Chondrocyte (in vitro differentiated cells): ENCODE measurements around the gene PEPD. TPM values are rescaled to one million over a fixed set of nuclear protein-coding genes. Genes with fewer than 3 reads are reported as not detected.

Source experiments
- DNase-seq: peaks from one replicate; pipeline ENCODE4 v3.0.0; 2021; ENCODE audit warnings: mixed read lengths, low spot score
- H3K27ac Mint-ChIP-seq: one replicate; pipeline ENCODE4 v1.8.0; 2021; ENCODE audit warnings: mild to moderate bottlenecking, moderate library complexity, mixed read lengths; ENCODE audit not compliant: unreplicated experiment
- H3K27me3 Mint-ChIP-seq: 2 replicates; pipeline ENCODE4 v1.8.0; 2021; ENCODE audit warnings: low read depth, mixed read lengths
- H3K36me3 Mint-ChIP-seq: 2 replicates; pipeline ENCODE4 v1.8.0; 2021; ENCODE audit warnings: low read depth, mixed read lengths
- H3K4me1 Mint-ChIP-seq: 2 replicates; pipeline ENCODE4 v1.8.0; 2021; ENCODE audit warnings: low read depth, mild to moderate bottlenecking, mixed read lengths
- H3K4me3 Mint-ChIP-seq: one replicate; pipeline ENCODE4 v1.8.0; 2021; ENCODE audit warnings: mild to moderate bottlenecking, moderate library complexity, mixed read lengths; ENCODE audit not compliant: unreplicated experiment
- H3K9me3 Mint-ChIP-seq: 2 replicates; pipeline ENCODE4 v1.8.0; 2021; ENCODE audit warnings: low read depth, mixed read lengths
- total RNA-seq: library from RNA; stranded (reverse); gene quantifications from 3 replicates; pipeline ENCODE4 v1.2.1, GENCODE V29; 2021
- TF ChIP-seq, protein P1 (sequence below): fragments of 200-600 bp; sonication (generic); IDR thresholded peaks from 2 replicates; pipeline ENCODE4 v1.5.0; 2021; ENCODE audit warnings: antibody characterized with exemption, mild to moderate bottlenecking, moderate library complexity

The PEPD gene
- total RNA-seq, 1 donor from 2014 or later, result 55.6 TPM

GRCh38 chr19:33412601-33413425 is 108.8 kb downstream of the PEPD start:
- H3K36me3 Mint-ChIP-seq, result no peaks in the 10 kb centered on the region
- TF ChIP-seq, protein P1, sequence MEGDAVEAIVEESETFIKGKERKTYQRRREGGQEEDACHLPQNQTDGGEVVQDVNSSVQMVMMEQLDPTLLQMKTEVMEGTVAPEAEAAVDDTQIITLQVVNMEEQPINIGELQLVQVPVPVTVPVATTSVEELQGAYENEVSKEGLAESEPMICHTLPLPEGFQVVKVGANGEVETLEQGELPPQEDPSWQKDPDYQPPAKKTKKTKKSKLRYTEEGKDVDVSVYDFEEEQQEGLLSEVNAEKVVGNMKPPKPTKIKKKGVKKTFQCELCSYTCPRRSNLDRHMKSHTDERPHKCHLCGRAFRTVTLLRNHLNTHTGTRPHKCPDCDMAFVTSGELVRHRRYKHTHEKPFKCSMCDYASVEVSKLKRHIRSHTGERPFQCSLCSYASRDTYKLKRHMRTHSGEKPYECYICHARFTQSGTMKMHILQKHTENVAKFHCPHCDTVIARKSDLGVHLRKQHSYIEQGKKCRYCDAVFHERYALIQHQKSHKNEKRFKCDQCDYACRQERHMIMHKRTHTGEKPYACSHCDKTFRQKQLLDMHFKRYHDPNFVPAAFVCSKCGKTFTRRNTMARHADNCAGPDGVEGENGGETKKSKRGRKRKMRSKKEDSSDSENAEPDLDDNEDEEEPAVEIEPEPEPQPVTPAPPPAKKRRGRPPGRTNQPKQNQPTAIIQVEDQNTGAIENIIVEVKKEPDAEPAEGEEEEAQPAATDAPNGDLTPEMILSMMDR, result no peak
- H3K4me1 Mint-ChIP-seq, result peaks cover 4% of the 10 kb centered on the region
- H3K27ac Mint-ChIP-seq, result no peak overlapping the region
- no peak overlapping the region for H3K4me3 Mint-ChIP-seq
- no peak for DNase-seq
- no peaks in the 10 kb centered on the region for H3K9me3 Mint-ChIP-seq
- H3K27me3 Mint-ChIP-seq, result no peaks in the 10 kb centered on the region

- DNase-seq, result no peak
- no peaks in the 10 kb centered on the region for H3K36me3 Mint-ChIP-seq
- H3K27ac Mint-ChIP-seq, result no peak overlapping the region
- TF ChIP-seq, protein P1, result no peak
- no peaks in the 10 kb centered on the region for H3K27me3 Mint-ChIP-seq
- no peaks in the 10 kb centered on the region for H3K9me3 Mint-ChIP-seq
- peaks cover 4% of the 10 kb centered on the region for H3K4me1 Mint-ChIP-seq
- H3K4me3 Mint-ChIP-seq, result no peak overlapping the region
Observed at GRCh38 chr19:33411621-33412180, 109.9 kb downstream of the PEPD start.

GRCh38 chr19:33410915-33411401 is 110.6 kb downstream of the PEPD start:
- DNase-seq, result no peak
- Mint-ChIP-seq H3K27me3 (no peaks in the 10 kb centered on the region), H3K36me3 (no peaks in the 10 kb centered on the region), H3K4me1 (no peaks in the 10 kb centered on the region), H3K4me3 (no peak overlapping the region), H3K9me3 (no peaks in the 10 kb centered on the region), H3K27ac (no peak overlapping the region)
- TF ChIP-seq, protein P1, result no peak

- Mint-ChIP-seq H3K27ac (no peak overlapping the region), H3K9me3 (no peaks in the 10 kb centered on the region), H3K4me1 (no peaks in the 10 kb centered on the region), H3K4me3 (no peak overlapping the region), H3K27me3 (no peaks in the 10 kb centered on the region), H3K36me3 (no peaks in the 10 kb centered on the region)
- TF ChIP-seq, protein P1, result no peak
- DNase-seq, result no peak
Observed at GRCh38 chr19:33409906-33410685, 111.5 kb downstream of the PEPD start.
